CD4-positive, alpha-beta T cell (primary cell): ENCODE data around the gene TMEM131. TPM values are rescaled to one million over a fixed set of nuclear protein-coding genes. Genes with fewer than 3 reads are reported as not detected.

Experiments used
- ATAC-seq: fragments of 200-7000 bp; cut with Tn5 transposase; one replicate; pipeline ENCODE4 v1.10.0; 2022; ENCODE audit warnings: mild to moderate bottlenecking; ENCODE audit not compliant: poor library complexity
- CTCF ChIA-PET: fragments of 350-600 bp; sonication (Branson Sonifier 250); formaldehyde crosslinking; loops from one replicate; lab custom pipeline; 2021; ENCODE audit warnings: antibody characterized with exemption, inconsistent platforms; lab: Charles Lee
- POLR2A ChIA-PET: fragments of 350-600 bp; sonication (Branson Sonifier 250); formaldehyde crosslinking; loops from one replicate; lab custom pipeline; 2021; ENCODE audit warnings: antibody characterized with exemption, inconsistent platforms; lab: Charles Lee
- DNase-seq, 14 experiments: peaks; one replicate each; pipeline ENCODE4 v3.0.0-alpha.2; 2013 to 2020; ENCODE audit warnings: mixed read lengths in 2 of 14
- H3K27ac ChIP-seq, 2 donors: one replicate each; pipeline versions ENCODE4 v1.5.1 to v1.7.0; 2013; ENCODE audit warnings: low read length in 2 of 2, low read depth in 1 of 2, mild to moderate bottlenecking in 1 of 2
- H3K27me3 ChIP-seq, 2 experiments: 1 replicate in 1 of 2; 2 replicates in 1 of 2; pipeline versions ENCODE4 v1.6.1 to v1.7.0; 2013; ENCODE audit warnings: low read length in 2 of 2, control low read depth in 1 of 2, mild to moderate bottlenecking in 1 of 2, moderate library complexity in 1 of 2; ENCODE audit not compliant: insufficient read depth in 2 of 2, control insufficient read depth in 1 of 2
- H3K36me3 ChIP-seq: one replicate; pipeline ENCODE4 v1.6.1; 2013; ENCODE audit warnings: low read length, control low read depth; ENCODE audit not compliant: insufficient read depth
- H3K4me1 ChIP-seq: one replicate; pipeline ENCODE4 v1.6.1; 2013; ENCODE audit warnings: low read length, control low read depth; ENCODE audit not compliant: insufficient read depth
- H3K4me3 ChIP-seq: one replicate; pipeline ENCODE4 v1.5.1; 2013; ENCODE audit warnings: mild to moderate bottlenecking, low read length, moderate library complexity
- H3K9me3 ChIP-seq, 2 experiments: 1 replicate in 1 of 2; 2 replicates in 1 of 2; pipeline versions ENCODE4 v1.6.1 to v1.7.0; 2013; ENCODE audit warnings: low read length in 2 of 2, mild to moderate bottlenecking in 2 of 2, control low read depth in 1 of 2, moderate library complexity in 1 of 2; ENCODE audit not compliant: control insufficient read depth in 1 of 2, insufficient read depth in 1 of 2
- H3K27ac Mint-ChIP-seq: one replicate; pipeline ENCODE4 v1.8.0; 2020; ENCODE audit warnings: mixed read lengths
- H3K27me3 Mint-ChIP-seq: one replicate; pipeline ENCODE4 v1.8.0; 2021; ENCODE audit warnings: mixed read lengths
- H3K36me3 Mint-ChIP-seq: one replicate; pipeline ENCODE4 v1.8.0; 2021; ENCODE audit warnings: low read depth, mixed read lengths
- H3K4me1 Mint-ChIP-seq: one replicate; pipeline ENCODE4 v1.8.0; 2021; ENCODE audit warnings: low read depth, mixed read lengths
- H3K4me3 Mint-ChIP-seq: one replicate; pipeline ENCODE4 v1.8.0; 2020; ENCODE audit warnings: mild to moderate bottlenecking, mixed read lengths
- H3K9me3 Mint-ChIP-seq: one replicate; pipeline ENCODE4 v1.8.0; 2020; ENCODE audit warnings: mixed read lengths
- CTCF ChIP-seq: fragments of 200-600 bp; IDR thresholded peaks from one replicate; pipeline ENCODE4 v1.8.0; 2022; ENCODE audit warnings: antibody characterized with exemption, mild to moderate bottlenecking
- intact Hi-C, 2 experiments: fragments of 100-400 bp; cut with DNase I in 1 of 2; cut with micrococcal nuclease in 1 of 2; formaldehyde crosslinking; loops; one replicate each; pipeline versions ENCODE4 v1.15.1 to v1.9.0; 2023 to 2025; cut with DNase I, micrococcal nuclease
- total RNA-seq, 174 experiments: library from RNA in 2 of 174; stranded (reverse) in 2 of 174; gene quantifications; one replicate each; pipeline ENCODE4 v1.2.3 and lab custom pipeline; 2021 to 2026

TMEM131 gene
- total RNA-seq, 2 experiments from 2014 or later = 29.2 to 33.6 TPM

- H3K27me3 Mint-ChIP-seq = no peaks in the 10 kb centered on the region
- H3K36me3 Mint-ChIP-seq = peaks cover 13% of the 10 kb centered on the region
- POLR2A ChIA-PET = no interaction called here
- Histone ChIP-seq H3K4me3 (no peak overlapping the region), H3K27ac (no peak overlapping the region), H3K36me3 (no peaks in the 10 kb centered on the region), H3K27me3 (no peaks in the 10 kb centered on the region), H3K9me3 (no peaks in the 10 kb centered on the region), H3K4me1 (peaks cover 11% of the 10 kb centered on the region)
- TF ChIP-seq CTCF = no peak
- CTCF ChIA-PET = no interaction called here
- H3K4me1 Mint-ChIP-seq = peaks cover 89% of the 10 kb centered on the region
- no peak overlapping the region for H3K4me3 Mint-ChIP-seq
- no peaks in the 10 kb centered on the region for H3K9me3 Mint-ChIP-seq
- DNase-seq (no peak), ATAC-seq (no peak)
- no peak overlapping the region for H3K27ac Mint-ChIP-seq
- intact Hi-C loops = no loop called here
These were observed 28.5 kb downstream of the TMEM131 start for GRCh38 chr2:97967216-97967592.

- TF ChIP-seq CTCF = no peak
These were observed 29.1 kb downstream of the TMEM131 start for GRCh38 chr2:97966545-97967215.

GRCh38 chr2:97965116-97965515 lies 30.6 kb downstream of the TMEM131 start:
- no peak for DNase-seq
- no peaks in the 10 kb centered on the region for H3K27me3 Mint-ChIP-seq
- Histone ChIP-seq H3K4me3 (no peak overlapping the region), H3K9me3 (no peaks in the 10 kb centered on the region), H3K36me3 (no peaks in the 10 kb centered on the region), H3K27me3 (no peaks in the 10 kb centered on the region), H3K4me1 (peaks cover 6% of the 10 kb centered on the region), H3K27ac (no peak overlapping the region)
- H3K4me1 Mint-ChIP-seq = peaks cover 90% of the 10 kb centered on the region
- no peaks in the 10 kb centered on the region for H3K9me3 Mint-ChIP-seq
- no peak for ATAC-seq
- intact Hi-C loops = no loop called here
- no peak for TF ChIP-seq CTCF
- POLR2A ChIA-PET = no interaction called here
- H3K4me3 Mint-ChIP-seq = no peak overlapping the region
- H3K36me3 Mint-ChIP-seq = peaks cover 5% of the 10 kb centered on the region
- CTCF ChIA-PET = no interaction called here
- no peak overlapping the region for H3K27ac Mint-ChIP-seq

More at GRCh38 chr2:97966545-97967215, 29.1 kb downstream of the TMEM131 start:
- no peak overlapping the region for H3K4me3 Mint-ChIP-seq
- H3K27ac Mint-ChIP-seq = no peak overlapping the region
- intact Hi-C loops = no loop called here
- no peaks in the 10 kb centered on the region for H3K27me3 Mint-ChIP-seq
- ChIA-PET CTCF (no interaction called here), POLR2A (no interaction called here)
- H3K4me3 ChIP-seq = no peak overlapping the region
- no peak for ATAC-seq
- no peak for DNase-seq
- no peaks in the 10 kb centered on the region for H3K9me3 Mint-ChIP-seq
- H3K36me3 ChIP-seq = no peaks in the 10 kb centered on the region
- H3K4me1 Mint-ChIP-seq = peaks cover 89% of the 10 kb centered on the region
- H3K27me3 ChIP-seq = no peaks in the 10 kb centered on the region
- H3K4me1 ChIP-seq = peaks cover 6% of the 10 kb centered on the region
- no peaks in the 10 kb centered on the region for H3K9me3 ChIP-seq
- H3K27ac ChIP-seq = no peak overlapping the region
- H3K36me3 Mint-ChIP-seq = peaks cover 8% of the 10 kb centered on the region
